ENCODE results near the gene ARRDC2. TPM values are rescaled to one million over a fixed set of nuclear protein-coding genes. Genes with fewer than 3 reads are reported as not detected.

Gene ARRDC2
- total and polyA plus RNA-seq, 2 donors (not counting 1 experiment from before 2014, with no cell fraction given) = 131 to 639 TPM

- peaks cover 6 to 59% of the 10 kb centered on the region in 2 experiments for H3K36me3 ChIP-seq (replicated peaks in 1 of 2; ENCODE audit: control extremely low read depth in 1 of 2, control insufficient read depth in 1 of 2, extremely low read depth in 1 of 2, insufficient read depth in 2 of 2, low read length in 1 of 2)
- CTCF ChIA-PET = interaction anchor here (1.1 to 23.7 kb wide), 4 partner anchors 34 to 151 kb away, joined by 4 to 345 read pairs (median 34); partner anchors contain the start of gene RPL18A
- WGBS (ENCODE audit: insufficient coverage) = 93% methylated on average over 11 of the region's 11 CpGs
- H3K27ac ChIP-seq (ENCODE audit: low read length in 2 of 2) = no peak overlapping the region
- Mint-ChIP-seq H3K27ac (peak overlapping the region; percentile 65), H3K9me3 (ENCODE audit: insufficient read depth) (no peaks in the 10 kb centered on the region), H3K4me1 (peaks cover 53% of the 10 kb centered on the region), H3K27me3 (no peaks in the 10 kb centered on the region), H3K4me3 (peak overlapping the region; percentile 82)
- H3K27me3 ChIP-seq (replicated peaks in 1 of 4; ENCODE audit: control extremely low read depth in 1 of 4, control insufficient read depth in 3 of 4, insufficient read depth in 4 of 4, low read length in 3 of 4) = no peaks in the 10 kb centered on the region
- peaks cover 38% of the 10 kb centered on the region for H4K20me1 ChIP-seq (ENCODE audit: control insufficient read depth, insufficient read depth, low read length, poor library complexity, severe bottlenecking)
- intact Hi-C loops (cut with micrococcal nuclease) = no loop called here
- H3K9ac ChIP-seq (ENCODE audit: low read length) = no peak overlapping the region
- no peak overlapping the region for H2AFZ ChIP-seq (ENCODE audit: insufficient read depth, low read depth, low read length, poor library complexity, severe bottlenecking)
- POLR2A ChIA-PET = interaction anchor here (0.7 to 10.2 kb wide), 8 partner anchors 10 to 89 kb away, joined by 3 to 137 read pairs (median 4); no protein-coding TSS in a partner anchor
- H3K4me1 ChIP-seq (ENCODE audit: control insufficient read depth in 2 of 2, insufficient read depth in 2 of 2, low read length in 2 of 2) = peaks cover 22 to 39% of the 10 kb centered on the region in 2 donors
- ATAC-seq (ENCODE audit: low read depth) = no peak
- DNase-seq = peak; percentile 31
- no peak overlapping the region for H3K4me3 ChIP-seq (ENCODE audit: control extremely low read depth in 1 of 5, extremely low read depth in 1 of 5, insufficient read depth in 1 of 5, low read depth in 2 of 5, low read length in 4 of 5)
- no peak for TF ChIP-seq EZH2 (IDR thresholded peaks at IDR 0.05; ENCODE audit: borderline replicate concordance, insufficient read depth, low read depth, low read length, poor library complexity, severe bottlenecking)
- TF ChIP-seq CTCF (IDR thresholded peaks at IDR 0.05) = no peak
- H3K79me2 ChIP-seq (ENCODE audit: control insufficient read depth, insufficient read depth, low read length) = peaks cover 38% of the 10 kb centered on the region
- H3K4me2 ChIP-seq (replicated peaks; ENCODE audit: low read depth, low read length, poor library complexity, severe bottlenecking) = no peak overlapping the region
- H3K9me3 ChIP-seq (ENCODE audit: control extremely low read depth in 1 of 3, control insufficient read depth in 2 of 3, insufficient read depth in 1 of 3, low read length in 2 of 3) = peaks cover 0 to 5% (median 0%) of the 10 kb centered on the region in 3 donors
Measured at GRCh38 chr19:18010149-18010548, 2.2 kb downstream of the ARRDC2 start.

Measured in B cell (primary cell).